Stimulated activated CD4-positive, alpha-beta T cell treated with anti-CD3 and anti-CD28 coated beads, Interleukin-1b, Interleukin-23, amount 100 ng/mL, for 48 hours (primary cell): ENCODE measurements around the gene PRKN.

Experiments used
- DNase-seq: peaks from one replicate; pipeline ENCODE4 v3.0.0-alpha.2; 2020

The PRKN gene

GRCh38 chr6:161744211-161745067, 983.1 kb downstream of the PRKN start:
- no peak for DNase-seq

- no peak for DNase-seq
Observed at GRCh38 chr6:161743509-161744178, 983.9 kb downstream of the PRKN start.

- no peak for DNase-seq
Observed at GRCh38 chr6:161740486-161740885, 987.1 kb downstream of the PRKN start.

GRCh38 chr6:161736781-161737292, 990.7 kb downstream of the PRKN start:
- no peak for DNase-seq

GRCh38 chr6:161736326-161736725, 991.2 kb downstream of the PRKN start:
- DNase-seq: no peak

GRCh38 chr6:161732594-161732993, 995.0 kb downstream of the PRKN start:
- no peak for DNase-seq

GRCh38 chr6:161727083-161727833, 1000.3 kb downstream of the PRKN start:
- DNase-seq: no peak

GRCh38 chr6:161722394-161722793, 1005.2 kb downstream of the PRKN start:
- DNase-seq: no peak

- no peak for DNase-seq
Observed at GRCh38 chr6:161721511-161721910, 1006.1 kb downstream of the PRKN start.

- DNase-seq: no peak
Observed at GRCh38 chr6:161716176-161716575, 1011.4 kb downstream of the PRKN start.

- no peak for DNase-seq
Observed at GRCh38 chr6:161711938-161712337, 1015.6 kb downstream of the PRKN start.

GRCh38 chr6:161711515-161711914, 1016.1 kb downstream of the PRKN start:
- no peak for DNase-seq

- no peak for DNase-seq
Observed at GRCh38 chr6:161710698-161711097, 1016.9 kb downstream of the PRKN start.

GRCh38 chr6:161701056-161701455, 1026.5 kb downstream of the PRKN start:
- DNase-seq: no peak

GRCh38 chr6:161696801-161697200, 1030.8 kb downstream of the PRKN start:
- no peak for DNase-seq

- no peak for DNase-seq
Observed at GRCh38 chr6:161694995-161695394, 1032.6 kb downstream of the PRKN start.

GRCh38 chr6:161686655-161687054, 1040.9 kb downstream of the PRKN start:
- DNase-seq: no peak

- no peak for DNase-seq
Observed at GRCh38 chr6:161684731-161685475, 1042.7 kb downstream of the PRKN start.

- DNase-seq: no peak
Observed at GRCh38 chr6:161683400-161683799, 1044.2 kb downstream of the PRKN start.

GRCh38 chr6:161682982-161683381, 1044.6 kb downstream of the PRKN start:
- no peak for DNase-seq

- DNase-seq: no peak
Observed at GRCh38 chr6:161679980-161680538, 1047.5 kb downstream of the PRKN start.

GRCh38 chr6:161677188-161677587, 1050.4 kb downstream of the PRKN start:
- no peak for DNase-seq
